Activated naive CD4-positive, alpha-beta T cell treated with anti-CD3 and anti-CD28 coated beads, Interleukin-2, amount 50 U/mL, for 72 hours (primary cell): Measurements from ENCODE around the gene MTCL1. TPM values are rescaled to one million over a fixed set of nuclear protein-coding genes. Genes with fewer than 3 reads are reported as not detected.
"Not testable (repeated sequence)": the region's sequence is repeated elsewhere in the genome, so short reads cannot be mapped to it uniquely, and the experiment has no call there.

Experiments
- ATAC-seq, 2 donors: fragments of 150-1000 bp; cut with Tn5 transposase; 2 replicates each; pipeline ENCODE4 v1.10.0; 2021; ENCODE audit warnings: mild to moderate bottlenecking in 2 of 2, moderate library complexity in 2 of 2
- DNase-seq, 2 donors: peaks; one replicate each; pipeline ENCODE4 v3.0.0; 2021 to 2022; ENCODE audit warnings: low spot score in 2 of 2
- H3K27ac Mint-ChIP-seq, 2 donors: one replicate each; pipeline ENCODE4 v1.8.0; 2022; ENCODE audit warnings: mild to moderate bottlenecking in 2 of 2, mixed read lengths in 2 of 2
- H3K36me3 Mint-ChIP-seq, 2 donors: one replicate each; pipeline ENCODE4 v1.8.0; 2022; ENCODE audit warnings: mixed read lengths in 2 of 2
- H3K9me3 Mint-ChIP-seq, 2 donors: one replicate each; pipeline ENCODE4 v1.8.0; 2022; ENCODE audit warnings: mixed read lengths in 2 of 2
- total RNA-seq, 2 donors: library from RNA; stranded (reverse); gene quantifications; one replicate each; pipeline ENCODE4 v1.2.3, GENCODE V29; 2022

MTCL1 gene
- total RNA-seq, 2 donors from 2014 or later: 0.06 to 0.66 TPM

GRCh38 chr18:8745355-8746014, 40.1 kb downstream of the MTCL1 start:
- Mint-ChIP-seq H3K27ac (no peak overlapping the region), H3K36me3 (peaks cover 13 to 22% of the 10 kb centered on the region in 2 donors), H3K9me3 (peaks cover 16 to 21% of the 10 kb centered on the region in 2 donors)
- ATAC-seq (no peak), DNase-seq (no peak)

- DNase-seq: no peak
- H3K9me3 Mint-ChIP-seq: peaks cover 3 to 5% of the 10 kb centered on the region in 2 donors
- peaks cover 3 to 6% of the 10 kb centered on the region in 2 donors for H3K36me3 Mint-ChIP-seq
- no peak for ATAC-seq
- H3K27ac Mint-ChIP-seq: no peak overlapping the region
These were observed 42.1 kb downstream of the MTCL1 start for GRCh38 chr18:8747440-8747937.

GRCh38 chr18:8749492-8749891, 44.1 kb downstream of the MTCL1 start:
- H3K36me3 Mint-ChIP-seq: no peaks in the 10 kb centered on the region
- H3K9me3 Mint-ChIP-seq: no peaks in the 10 kb centered on the region
- DNase-seq (no peak), ATAC-seq (no peak)
- H3K27ac Mint-ChIP-seq: no peak overlapping the region

- Mint-ChIP-seq H3K36me3 (no peaks in the 10 kb centered on the region), H3K27ac (no peak overlapping the region), H3K9me3 (no peaks in the 10 kb centered on the region)
- DNase-seq (no peak), ATAC-seq (no peak)
These were observed 45.6 kb downstream of the MTCL1 start for GRCh38 chr18:8750954-8751415.

- H3K9me3 Mint-ChIP-seq: no peaks in the 10 kb centered on the region
- H3K27ac Mint-ChIP-seq: no peak overlapping the region
- no peak for ATAC-seq
- DNase-seq: no peak
- no peaks in the 10 kb centered on the region for H3K36me3 Mint-ChIP-seq
These were observed 46.3 kb downstream of the MTCL1 start for GRCh38 chr18:8751692-8752091.

GRCh38 chr18:8752329-8752728, 47.0 kb downstream of the MTCL1 start:
- no peak for ATAC-seq
- H3K27ac Mint-ChIP-seq: no peak overlapping the region
- H3K9me3 Mint-ChIP-seq: no peaks in the 10 kb centered on the region
- no peak for DNase-seq
- H3K36me3 Mint-ChIP-seq: no peaks in the 10 kb centered on the region

- H3K9me3 Mint-ChIP-seq: no peaks in the 10 kb centered on the region
- H3K36me3 Mint-ChIP-seq: no peaks in the 10 kb centered on the region
- no peak overlapping the region for H3K27ac Mint-ChIP-seq
- no peak for DNase-seq
- peak; percentile 91 to 94 for ATAC-seq
These were observed 49.9 kb downstream of the MTCL1 start for GRCh38 chr18:8754995-8755960.

- H3K36me3 Mint-ChIP-seq: peaks cover 0 to 2% of the 10 kb centered on the region in 2 donors
- ATAC-seq (no peak), DNase-seq (no peak)
- peaks cover 4 to 5% of the 10 kb centered on the region in 2 donors for H3K9me3 Mint-ChIP-seq
- H3K27ac Mint-ChIP-seq: no peak overlapping the region
These were observed 51.2 kb downstream of the MTCL1 start for GRCh38 chr18:8756571-8756970.

GRCh38 chr18:8757396-8757997, 52.1 kb downstream of the MTCL1 start:
- peaks cover 6 to 11% of the 10 kb centered on the region in 2 donors for H3K36me3 Mint-ChIP-seq

GRCh38 chr18:8758466-8758865, 53.1 kb downstream of the MTCL1 start:
- H3K36me3 Mint-ChIP-seq: peaks cover 8 to 13% of the 10 kb centered on the region in 2 donors
- H3K27ac Mint-ChIP-seq: no peak overlapping the region
- DNase-seq: no peak
- H3K9me3 Mint-ChIP-seq: peaks cover 11 to 14% of the 10 kb centered on the region in 2 donors
- no peak for ATAC-seq

More at GRCh38 chr18:8757396-8757997, 52.1 kb downstream of the MTCL1 start:
- ATAC-seq: no peak
- no peak overlapping the region for H3K27ac Mint-ChIP-seq
- DNase-seq: no peak
- peaks cover 10 to 12% of the 10 kb centered on the region in 2 donors for H3K9me3 Mint-ChIP-seq

GRCh38 chr18:8760984-8761383, 55.6 kb downstream of the MTCL1 start:
- no peak overlapping the region for H3K27ac Mint-ChIP-seq
- ATAC-seq: no peak
- DNase-seq: no peak
- peaks cover 8 to 13% of the 10 kb centered on the region in 2 donors for H3K36me3 Mint-ChIP-seq
- H3K9me3 Mint-ChIP-seq: peaks cover 11 to 14% of the 10 kb centered on the region in 2 donors

- not testable (repeated sequence) for DNase-seq, H3K27ac Mint-ChIP-seq, ATAC-seq
- Mint-ChIP-seq H3K36me3 (peaks cover 8 to 13% of the 10 kb centered on the region in 2 donors), H3K9me3 (peaks cover 11 to 14% of the 10 kb centered on the region in 2 donors)
These were observed 56.2 kb downstream of the MTCL1 start for GRCh38 chr18:8761535-8761934.

- peaks cover 11 to 14% of the 10 kb centered on the region in 2 donors for H3K9me3 Mint-ChIP-seq
- H3K36me3 Mint-ChIP-seq: peaks cover 8 to 13% of the 10 kb centered on the region in 2 donors
- no peak overlapping the region for H3K27ac Mint-ChIP-seq
- ATAC-seq (no peak), DNase-seq (no peak)
These were observed 57.6 kb downstream of the MTCL1 start for GRCh38 chr18:8762968-8763367.

GRCh38 chr18:8763611-8764010, 58.3 kb downstream of the MTCL1 start:
- ATAC-seq (no peak), DNase-seq (no peak)
- Mint-ChIP-seq H3K27ac (no peak overlapping the region), H3K9me3 (peaks cover 11 to 14% of the 10 kb centered on the region in 2 donors), H3K36me3 (peaks cover 8 to 13% of the 10 kb centered on the region in 2 donors)

GRCh38 chr18:8765783-8766463, 60.6 kb downstream of the MTCL1 start:
- Mint-ChIP-seq H3K36me3 (peaks cover 8 to 13% of the 10 kb centered on the region in 2 donors), H3K9me3 (peaks cover 11 to 14% of the 10 kb centered on the region in 2 donors), H3K27ac (no peak overlapping the region)
- no peak for DNase-seq
- no peak for ATAC-seq
